Uterus (tissue), 4 donors: ENCODE measurements around the gene C16orf92. TPM values are rescaled to one million over a fixed set of nuclear protein-coding genes. Genes with fewer than 3 reads are reported as not detected.
"Not testable (repeated sequence)": the region's sequence is repeated elsewhere in the genome, so short reads cannot be mapped to it uniquely, and the experiment has no call there.

Experiments
- DNase-seq, 2 donors: peaks; one replicate each; pipeline ENCODE4 v3.0.0-alpha.2; 2019 to 2020
- H3K27ac ChIP-seq, 2 donors: fragments of 200-600 bp; sonication (generic); 1 replicate in 1 of 2; 2 replicates in 1 of 2; pipeline ENCODE4 v1.5.1; 2016 to 2018
- H3K27me3 ChIP-seq, 2 donors: fragments of 200-600 bp; sonication (generic); one replicate each; pipeline ENCODE4 v1.5.1; 2018 to 2019; ENCODE audit warnings: control low read depth in 1 of 2
- H3K36me3 ChIP-seq, 2 donors: fragments of 200-600 bp; sonication (generic); one replicate each; pipeline ENCODE4 v1.5.1; 2019; ENCODE audit warnings: control low read depth in 1 of 2
- H3K4me1 ChIP-seq, 2 donors: fragments of 200-600 bp; sonication (generic); one replicate each; pipeline ENCODE4 v1.5.1; 2018 to 2019; ENCODE audit warnings: control low read depth in 1 of 2
- H3K4me3 ChIP-seq, 2 donors: fragments of 200-600 bp; sonication (generic); 1 replicate in 1 of 2; 2 replicates in 1 of 2; pipeline ENCODE4 v1.5.1; 2018 to 2019; ENCODE audit warnings: mild to moderate bottlenecking in 1 of 2
- H3K9me3 ChIP-seq, 2 donors: fragments of 200-600 bp; sonication (generic); one replicate each; pipeline ENCODE4 v1.5.1; 2019; ENCODE audit warnings: control low read depth in 1 of 2
- CTCF ChIP-seq, 4 experiments: fragments of 200-600 bp in 2 of 4; fragments of 450-650 bp in 2 of 4; sonication (generic) in 2 of 4; IDR thresholded peaks; one replicate each; pipeline ENCODE4 v1.5.1; 2016 to 2019; ENCODE audit warnings: antibody characterized with exemption in 4 of 4, mild to moderate bottlenecking in 2 of 4, moderate library complexity in 1 of 4
- POLR2A ChIP-seq, 2 donors: fragments of 450-650 bp; IDR thresholded peaks; one replicate each; pipeline ENCODE4 v1.6.1; 2016; ENCODE audit warnings: antibody characterized with exemption in 2 of 2, mild to moderate bottlenecking in 1 of 2, moderate library complexity in 1 of 2
- intact Hi-C: fragments of 100-400 bp; cut with DNase I; formaldehyde crosslinking; loops from one replicate; pipeline ENCODE4 v1.15.1; 2023; ENCODE audit warnings: low total_unique reads
- total RNA-seq, 4 donors: library from RNA; depleted of rRNA in 3 of 4; stranded (reverse); fragments of >200 nt in 3 of 4; gene quantifications; one replicate each; pipeline versions ENCODE4 v1.1.0 to v1.2.4, GENCODE V29; 2014 to 2023
- donor health status: DM: yes; HTN: yes; CAD: no.

Gene C16orf92
- total RNA-seq, 4 donors from 2014 or later, result not detected

- intact Hi-C loops, result no loop called here
- peaks cover 0 to 5% of the 10 kb centered on the region in 2 donors for H3K27me3 ChIP-seq
- no peaks in the 10 kb centered on the region for H3K36me3 ChIP-seq
- H3K9me3 ChIP-seq, result no peaks in the 10 kb centered on the region
- TF ChIP-seq POLR2A (IDR thresholded peaks at IDR 0.05), result no peak
- TF ChIP-seq CTCF (IDR thresholded peaks at IDR 0.05), result no peak
- H3K4me3 ChIP-seq, result no peak overlapping the region
- DNase-seq, result no peak
- H3K4me1 ChIP-seq, result no peaks in the 10 kb centered on the region
- no peak overlapping the region for H3K27ac ChIP-seq
Measured at GRCh38 chr16:30016555-30017276, 6.3 kb upstream of the C16orf92 start.

GRCh38 chr16:30017277-30017656 lies 5.7 kb upstream of the C16orf92 start:
- Histone ChIP-seq H3K27me3 (no peaks in the 10 kb centered on the region), H3K4me1 (no peaks in the 10 kb centered on the region), H3K36me3 (no peaks in the 10 kb centered on the region), H3K4me3 (no peak overlapping the region), H3K27ac (no peak overlapping the region), H3K9me3 (no peaks in the 10 kb centered on the region)
- TF ChIP-seq CTCF (IDR thresholded peaks at IDR 0.05), result no peak
- no peak for TF ChIP-seq POLR2A (IDR thresholded peaks at IDR 0.05)
- DNase-seq, result no peak
- intact Hi-C loops, result no loop called here

GRCh38 chr16:30017937-30018336 lies 5.1 kb upstream of the C16orf92 start:
- intact Hi-C loops, result not testable (repeated sequence)

GRCh38 chr16:30018731-30019158 lies 4.3 kb upstream of the C16orf92 start:
- Histone ChIP-seq H3K27me3 (no peaks in the 10 kb centered on the region), H3K27ac (no peak overlapping the region), H3K4me3 (no peak overlapping the region), H3K4me1 (no peaks in the 10 kb centered on the region), H3K9me3 (no peaks in the 10 kb centered on the region), H3K36me3 (no peaks in the 10 kb centered on the region)
- TF ChIP-seq POLR2A (IDR thresholded peaks at IDR 0.05) (no peak), CTCF (IDR thresholded peaks at IDR 0.05) (no peak)
- intact Hi-C loops, result no loop called here
- DNase-seq, result no peak

More at GRCh38 chr16:30017937-30018336, 5.1 kb upstream of the C16orf92 start:
- not testable (repeated sequence) for DNase-seq, H3K27ac ChIP-seq, H3K9me3 ChIP-seq, H3K36me3 ChIP-seq, H3K4me1 ChIP-seq, H3K4me3 ChIP-seq, H3K27me3 ChIP-seq

- Histone ChIP-seq H3K27me3 (no peaks in the 10 kb centered on the region), H3K27ac (no peak overlapping the region), H3K9me3 (no peaks in the 10 kb centered on the region), H3K4me3 (no peak overlapping the region), H3K36me3 (no peaks in the 10 kb centered on the region), H3K4me1 (no peaks in the 10 kb centered on the region)
- no peak for TF ChIP-seq POLR2A (IDR thresholded peaks at IDR 0.05)
- no peak for TF ChIP-seq CTCF (IDR thresholded peaks at IDR 0.05)
- intact Hi-C loops, result no loop called here
- DNase-seq, result no peak
Measured at GRCh38 chr16:30023586-30023985, 588 bp downstream of the C16orf92 start.
